ENCODE measurements around the gene REXO5.

REXO5 gene

GRCh38 chr16:20765732-20766131, 40.6 kb upstream of the REXO5 start:
- H3F3A ChIP-seq (ENCODE audit: insufficient read depth, low read length) = peaks cover 5% of the 10 kb centered on the region; the same call in 1 of the 2 replicates
- TF ChIP-seq EZH2phosphoT487 (IDR thresholded peaks at IDR 0.05; ENCODE audit: low read length) (no peak), EZH2 (optimal IDR thresholded peaks at IDR 0.05; ENCODE audit: low read depth, low read length) (no peak)
- TF ChIP-seq, protein P1, sequence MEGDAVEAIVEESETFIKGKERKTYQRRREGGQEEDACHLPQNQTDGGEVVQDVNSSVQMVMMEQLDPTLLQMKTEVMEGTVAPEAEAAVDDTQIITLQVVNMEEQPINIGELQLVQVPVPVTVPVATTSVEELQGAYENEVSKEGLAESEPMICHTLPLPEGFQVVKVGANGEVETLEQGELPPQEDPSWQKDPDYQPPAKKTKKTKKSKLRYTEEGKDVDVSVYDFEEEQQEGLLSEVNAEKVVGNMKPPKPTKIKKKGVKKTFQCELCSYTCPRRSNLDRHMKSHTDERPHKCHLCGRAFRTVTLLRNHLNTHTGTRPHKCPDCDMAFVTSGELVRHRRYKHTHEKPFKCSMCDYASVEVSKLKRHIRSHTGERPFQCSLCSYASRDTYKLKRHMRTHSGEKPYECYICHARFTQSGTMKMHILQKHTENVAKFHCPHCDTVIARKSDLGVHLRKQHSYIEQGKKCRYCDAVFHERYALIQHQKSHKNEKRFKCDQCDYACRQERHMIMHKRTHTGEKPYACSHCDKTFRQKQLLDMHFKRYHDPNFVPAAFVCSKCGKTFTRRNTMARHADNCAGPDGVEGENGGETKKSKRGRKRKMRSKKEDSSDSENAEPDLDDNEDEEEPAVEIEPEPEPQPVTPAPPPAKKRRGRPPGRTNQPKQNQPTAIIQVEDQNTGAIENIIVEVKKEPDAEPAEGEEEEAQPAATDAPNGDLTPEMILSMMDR (IDR thresholded peaks at IDR 0.05; ENCODE audit: low read length) = no peak
- no peak for DNase-seq
- no peak overlapping the region for H3K4me2 ChIP-seq (ENCODE audit: low read depth, low read length)
- H3K79me2 ChIP-seq (ENCODE audit: low read length) = no peaks in the 10 kb centered on the region
- no peak overlapping the region for H3K4me3 ChIP-seq (ENCODE audit: low read length)
- no peaks in the 10 kb centered on the region for H3K36me3 ChIP-seq (replicated peaks; ENCODE audit: insufficient read depth, low read length)
- H3K4me1 ChIP-seq (ENCODE audit: low read length) = peaks cover 6% of the 10 kb centered on the region
- H3K9me2 ChIP-seq (replicated peaks; ENCODE audit: insufficient read depth, low read length) = no peaks in the 10 kb centered on the region
- H3K27ac ChIP-seq (ENCODE audit: low read length) = no peak overlapping the region
- H4K20me1 ChIP-seq (ENCODE audit: insufficient read depth, low read length) = no peaks in the 10 kb centered on the region
- H3K9me3 ChIP-seq (replicated peaks; ENCODE audit: insufficient read depth, low read length) = no peaks in the 10 kb centered on the region
- H3K9ac ChIP-seq (ENCODE audit: low read length) = no peak overlapping the region
- H2AFZ ChIP-seq (ENCODE audit: low read length) = no peak overlapping the region
- H3K27me3 ChIP-seq (replicated peaks; ENCODE audit: insufficient read depth, low read length) = no peaks in the 10 kb centered on the region

- Histone ChIP-seq H3K4me2 (ENCODE audit: low read depth, low read length) (no peak overlapping the region), H2AFZ (ENCODE audit: low read length) (no peak overlapping the region), H4K20me1 (ENCODE audit: insufficient read depth, low read length) (no peaks in the 10 kb centered on the region), H3K27ac (ENCODE audit: low read length) (no peak overlapping the region), H3K9ac (ENCODE audit: low read length) (no peak overlapping the region), H3K4me1 (ENCODE audit: low read length) (peaks cover 6% of the 10 kb centered on the region), H3K9me3 (replicated peaks; ENCODE audit: insufficient read depth, low read length) (no peaks in the 10 kb centered on the region), H3K36me3 (replicated peaks; ENCODE audit: insufficient read depth, low read length) (no peaks in the 10 kb centered on the region), H3K27me3 (replicated peaks; ENCODE audit: insufficient read depth, low read length) (no peaks in the 10 kb centered on the region), H3K79me2 (ENCODE audit: low read length) (no peaks in the 10 kb centered on the region), H3F3A (ENCODE audit: insufficient read depth, low read length) (peaks cover 5% of the 10 kb centered on the region; the same call in 1 of the 2 replicates), H3K9me2 (replicated peaks; ENCODE audit: insufficient read depth, low read length) (no peaks in the 10 kb centered on the region), H3K4me3 (ENCODE audit: low read length) (no peak overlapping the region)
- no peak for DNase-seq
- no peak for TF ChIP-seq EZH2 (optimal IDR thresholded peaks at IDR 0.05; ENCODE audit: low read depth, low read length)
- TF ChIP-seq EZH2phosphoT487 (IDR thresholded peaks at IDR 0.05; ENCODE audit: low read length) = no peak
- TF ChIP-seq, protein P1 (IDR thresholded peaks at IDR 0.05; ENCODE audit: low read length) = no peak
Measured at GRCh38 chr16:20766294-20766693, 40.0 kb upstream of the REXO5 start.

DNA sequence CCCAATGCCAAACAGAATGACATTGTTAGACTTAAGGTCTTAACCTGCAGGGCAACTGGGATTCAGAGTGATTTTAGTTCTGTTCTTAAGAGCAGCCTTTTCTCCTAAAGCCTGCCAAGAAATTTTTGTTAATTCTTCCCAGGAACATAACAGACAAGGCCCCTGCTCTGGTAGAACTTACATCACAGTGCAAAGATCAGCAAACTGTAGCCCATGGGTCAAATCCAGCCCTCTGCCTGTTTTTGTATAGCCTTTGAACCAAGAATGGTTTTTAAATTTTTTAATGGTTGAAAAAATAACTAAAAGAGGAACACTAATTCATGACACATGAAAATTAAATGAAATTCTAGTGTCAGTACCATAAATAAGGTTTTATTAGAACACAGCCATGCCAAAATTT, 38.8 kb upstream of the REXO5 start:
- Histone ChIP-seq H3K9ac (ENCODE audit: low read length) (no peak overlapping the region), H3K79me2 (ENCODE audit: low read length) (no peaks in the 10 kb centered on the region)

More for the DNA sequence above, 38.8 kb upstream of the REXO5 start:
- no peaks in the 10 kb centered on the region for H4K20me1 ChIP-seq (ENCODE audit: insufficient read depth, low read length)
- no peaks in the 10 kb centered on the region for H3K9me2 ChIP-seq (replicated peaks; ENCODE audit: insufficient read depth, low read length)
- no peaks in the 10 kb centered on the region for H3K27me3 ChIP-seq (replicated peaks; ENCODE audit: insufficient read depth, low read length)
- H3K4me1 ChIP-seq (ENCODE audit: low read length) = peaks cover 6% of the 10 kb centered on the region
- no peak overlapping the region for H3K4me2 ChIP-seq (ENCODE audit: low read depth, low read length)
- no peak overlapping the region for H2AFZ ChIP-seq (ENCODE audit: low read length)
- no peaks in the 10 kb centered on the region for H3K9me3 ChIP-seq (replicated peaks; ENCODE audit: insufficient read depth, low read length)
- no peak for TF ChIP-seq EZH2 (optimal IDR thresholded peaks at IDR 0.05; ENCODE audit: low read depth, low read length)
- TF ChIP-seq, protein P1 (IDR thresholded peaks at IDR 0.05; ENCODE audit: low read length) = no peak
- no peak for TF ChIP-seq EZH2phosphoT487 (IDR thresholded peaks at IDR 0.05; ENCODE audit: low read length)
- no peak for DNase-seq
- peaks cover 5% of the 10 kb centered on the region; the same call in 1 of the 2 replicates for H3F3A ChIP-seq (ENCODE audit: insufficient read depth, low read length)
- no peaks in the 10 kb centered on the region for H3K36me3 ChIP-seq (replicated peaks; ENCODE audit: insufficient read depth, low read length)
- H3K4me3 ChIP-seq (ENCODE audit: low read length) = no peak overlapping the region
- H3K27ac ChIP-seq (ENCODE audit: low read length) = no peak overlapping the region

All from MM.1S (cell line).